Keratinocyte (primary cell): ENCODE data around the gene SCCPDH. TPM values are rescaled to one million over a fixed set of nuclear protein-coding genes. Genes with fewer than 3 reads are reported as not detected.

Experiments used
- DNase-seq: peaks from one replicate; pipeline ENCODE4 v3.0.0-alpha.2; 2011; ENCODE audit warnings: low read depth, missing footprints, low spot score
- FAIRE-seq: peaks from 2 replicates; lab custom pipeline; 2011; peaks lifted over from hg19 to GRCh38; lab: Jason Lieb, UNC
- H2AFZ ChIP-seq: 2 replicates; pipeline ENCODE4 v1.6.0; 2012; ENCODE audit warnings: low read length, control low read depth, inconsistent platforms; ENCODE audit not compliant: control insufficient read depth
- H3K27ac ChIP-seq: 2 replicates; pipeline ENCODE4 v1.5.1; 2011; ENCODE audit warnings: low read length; ENCODE audit not compliant: control insufficient read depth, insufficient read depth
- H3K27me3 ChIP-seq: 3 replicates; pipeline ENCODE4 v1.6.0; 2011; ENCODE audit warnings: low read length; ENCODE audit not compliant: control insufficient read depth, insufficient read depth; ENCODE audit errors: extremely low read depth
- H3K36me3 ChIP-seq, 2 experiments: 2 replicates in 1 of 2; 3 replicates in 1 of 2; pipeline ENCODE4 v1.5.1; 2011; ENCODE audit warnings: low read length in 2 of 2, mild to moderate bottlenecking in 1 of 2; ENCODE audit not compliant: control insufficient read depth in 2 of 2, insufficient read depth in 2 of 2; ENCODE audit errors: extremely low read depth in 1 of 2
- H3K4me1 ChIP-seq: 3 replicates; pipeline ENCODE4 v1.5.1; 2011; ENCODE audit warnings: low read length; ENCODE audit not compliant: control insufficient read depth, insufficient read depth; ENCODE audit errors: extremely low read depth
- H3K4me2 ChIP-seq: 3 replicates; pipeline ENCODE4 v1.6.0; 2011; ENCODE audit warnings: low read depth, low read length; ENCODE audit not compliant: control insufficient read depth, insufficient read depth; ENCODE audit errors: extremely low read depth
- H3K4me3 ChIP-seq, 3 experiments: fragments of 200-600 bp in 1 of 3; sonication (generic) in 1 of 3; 2 replicates in 2 of 3; 3 replicates in 1 of 3; pipeline ENCODE4 v1.5.1; 2011 to 2016; ENCODE audit warnings: low read length in 3 of 3, mild to moderate bottlenecking in 3 of 3, control low read depth in 2 of 3, inconsistent platforms in 1 of 3, low read depth in 1 of 3, mixed read lengths in 1 of 3, mixed run types in 1 of 3, moderate library complexity in 1 of 3; ENCODE audit not compliant: control insufficient read depth in 2 of 3, insufficient read depth in 2 of 3; ENCODE audit errors: extremely low read depth in 1 of 3
- H3K79me2 ChIP-seq: 2 replicates; pipeline ENCODE4 v1.6.0; 2012; ENCODE audit warnings: low read length; ENCODE audit not compliant: control insufficient read depth, insufficient read depth
- H3K9ac ChIP-seq: 3 replicates; pipeline ENCODE4 v1.6.0; 2011; ENCODE audit warnings: low read length; ENCODE audit not compliant: control insufficient read depth, insufficient read depth; ENCODE audit errors: extremely low read depth
- H3K9me1 ChIP-seq: 3 replicates; pipeline ENCODE4 v1.6.0; 2011; ENCODE audit warnings: low read length; ENCODE audit not compliant: control insufficient read depth, insufficient read depth; ENCODE audit errors: extremely low read depth
- H3K9me3 ChIP-seq: 2 replicates; pipeline ENCODE4 v1.5.1; 2012; ENCODE audit warnings: low read depth, low read length; ENCODE audit not compliant: control insufficient read depth
- H4K20me1 ChIP-seq: 3 replicates; pipeline ENCODE4 v1.6.0; 2011; ENCODE audit warnings: low read length; ENCODE audit not compliant: control insufficient read depth, insufficient read depth; ENCODE audit errors: extremely low read depth
- CTCF ChIP-seq, 3 experiments: IDR thresholded peaks in 1 of 3; conservative IDR thresholded peaks in 1 of 3; optimal IDR thresholded peaks in 1 of 3; 2 replicates in 2 of 3; 3 replicates in 1 of 3; pipeline versions ENCODE3 to v1.5.1; 2011; ENCODE audit warnings: low read length in 3 of 3, mild to moderate bottlenecking in 3 of 3, moderate library complexity in 2 of 3, control low read depth in 1 of 3, inconsistent platforms in 1 of 3; ENCODE audit not compliant: insufficient read depth in 2 of 3; ENCODE audit errors: extremely low read depth in 1 of 3
- EZH2 ChIP-seq: IDR thresholded peaks from one replicate; pipeline ENCODE4 v1.6.1; 2012; ENCODE audit warnings: inconsistent platforms, mild to moderate bottlenecking, low read length, moderate library complexity
- dilution Hi-C: fragments of 300-500 bp; cut with MboI; formaldehyde crosslinking; loops from one replicate; pipeline ENCODE4 v1.7.0; 2020; ENCODE audit warnings: low sequenced_read_pairs; ENCODE audit not compliant: extremely low pct_ligation_motif_present
- polyA plus RNA-seq, 5 experiments: library from polyadenylated mRNA; depleted of rRNA in 3 of 5; stranded (reverse) in 3 of 5; stranded (forward) in 1 of 5; unstranded in 1 of 5; fragments of >200 nt; gene quantifications; 1 replicate in 1 of 5; 2 replicates in 3 of 5; 3 replicates in 1 of 5; pipeline versions ENCODE4 v1.2.1 to v1.2.3, GENCODE V29; 2011 to 2012; ENCODE audit warnings: missing spikeins in 2 of 5, low read depth in 1 of 5, low replicate concordance in 1 of 5

Gene SCCPDH
- polyA plus RNA-seq, 1 donor (not counting 4 experiments of a cell fraction or from before 2014, with no cell fraction given), result 4.3 TPM

- dilution Hi-C loops, result no loop called here
- no peak overlapping the region for H3K4me2 ChIP-seq
- no peaks in the 10 kb centered on the region for H3K27me3 ChIP-seq
- no peaks in the 10 kb centered on the region for H4K20me1 ChIP-seq
- DNase-seq (no peak), FAIRE-seq (no peak)
- H3K36me3 ChIP-seq, result no peaks in the 10 kb centered on the region
- no peak for TF ChIP-seq CTCF (optimal IDR thresholded peaks at IDR 0.05 in 1 of 3, IDR thresholded peaks at IDR 0.05 in 1 of 3, conservative IDR thresholded peaks at IDR 0.05 in 1 of 3; ENCODE audit: extremely low read depth in 1 of 3, insufficient read depth in 2 of 3, low read length in 3 of 3)
- no peak for TF ChIP-seq EZH2
- no peak overlapping the region for H3K9ac ChIP-seq
- H3K4me3 ChIP-seq, result no peak overlapping the region
- H3K9me1 ChIP-seq, result no peaks in the 10 kb centered on the region
- peaks cover 6% of the 10 kb centered on the region for H3K4me1 ChIP-seq
- H3K27ac ChIP-seq, result no peak overlapping the region
- H3K79me2 ChIP-seq, result no peaks in the 10 kb centered on the region
- no peak overlapping the region for H2AFZ ChIP-seq
- H3K9me3 ChIP-seq, result no peaks in the 10 kb centered on the region
Observed at GRCh38 chr1:246801241-246802020, 77.2 kb downstream of the SCCPDH start.

GRCh38 chr1:246803373-246803772 lies 79.2 kb downstream of the SCCPDH start:
- FAIRE-seq (no peak), DNase-seq (no peak)
- Histone ChIP-seq H3K36me3 (no peaks in the 10 kb centered on the region), H3K27me3 (no peaks in the 10 kb centered on the region), H3K9me1 (no peaks in the 10 kb centered on the region), H3K4me3 (no peak overlapping the region), H3K27ac (no peak overlapping the region), H2AFZ (no peak overlapping the region), H3K9me3 (no peaks in the 10 kb centered on the region), H4K20me1 (no peaks in the 10 kb centered on the region), H3K4me1 (peaks cover 6% of the 10 kb centered on the region), H3K4me2 (no peak overlapping the region), H3K79me2 (no peaks in the 10 kb centered on the region), H3K9ac (no peak overlapping the region)
- TF ChIP-seq CTCF (optimal IDR thresholded peaks at IDR 0.05 in 1 of 3, IDR thresholded peaks at IDR 0.05 in 1 of 3, conservative IDR thresholded peaks at IDR 0.05 in 1 of 3; ENCODE audit: extremely low read depth in 1 of 3, insufficient read depth in 2 of 3, low read length in 3 of 3) (no peak), EZH2 (no peak)
- dilution Hi-C loops, result no loop called here
